DOHH2 (cell line): ENCODE data around the gene ARTN.

ENCODE experiments used
- CTCF ChIP-seq: fragments of 200-600 bp; sonication (generic); IDR thresholded peaks from one replicate; pipeline ENCODE4 v1.5.1; 2014; ENCODE audit warnings: antibody characterized with exemption, mild to moderate bottlenecking, low read depth, low read length; ENCODE audit not compliant: poor library complexity, severe bottlenecking
- EZH2phosphoT487 ChIP-seq: fragments of 200-600 bp; sonication (generic); IDR thresholded peaks from 2 replicates; pipeline ENCODE4 v1.6.1; 2017; ENCODE audit warnings: borderline replicate concordance, mild to moderate bottlenecking, antibody characterized with exemption, low read length, moderate library complexity, mixed read lengths

GRCh38 chr1:43958351-43959255 lies 25.0 kb downstream of the ARTN start:
- TF ChIP-seq CTCF (no peak), EZH2phosphoT487 (no peak)
